Prostate gland (tissue), 2 donors: ENCODE measurements around the gene SULF2. TPM values are rescaled to one million over a fixed set of nuclear protein-coding genes. Genes with fewer than 3 reads are reported as not detected.

Source experiments
- DNase-seq: peaks from one replicate; pipeline ENCODE4 v3.0.0-alpha.2; 2019; ENCODE audit warnings: low spot score
- H3K27ac ChIP-seq, 2 donors: fragments of 200-600 bp; sonication (generic); 2 replicates each; pipeline ENCODE4 v1.5.1; 2017 to 2019
- H3K27me3 ChIP-seq: fragments of 200-600 bp; sonication (generic); replicated peaks from 2 replicates; pipeline ENCODE4 v1.5.1; 2019; ENCODE audit not compliant: insufficient read depth
- H3K36me3 ChIP-seq, 2 donors: fragments of 200-600 bp; sonication (generic); 1 replicate in 1 of 2; 2 replicates in 1 of 2; pipeline versions ENCODE4 v1.5.1 to v1.8.1; 2017 to 2019
- H3K4me1 ChIP-seq: fragments of 200-600 bp; sonication (generic); replicated peaks from 2 replicates; pipeline ENCODE4 v1.5.1; 2019
- H3K4me3 ChIP-seq, 2 donors: fragments of 200-600 bp; sonication (generic); 2 replicates each; pipeline ENCODE4 v1.5.1; 2017 to 2019
- H3K9me3 ChIP-seq: fragments of 200-600 bp; sonication (generic); 2 replicates; pipeline ENCODE4 v1.5.1; 2017
- CTCF ChIP-seq, 4 experiments: fragments of 200-600 bp in 2 of 4; fragments of 450-650 bp in 2 of 4; sonication (generic) in 2 of 4; IDR thresholded peaks; 1 replicate in 3 of 4; 2 replicates in 1 of 4; pipeline ENCODE4 v1.5.1; 2016 to 2019; ENCODE audit warnings: antibody characterized with exemption in 4 of 4, mild to moderate bottlenecking in 2 of 4, moderate library complexity in 2 of 4
- POLR2A ChIP-seq: fragments of 450-650 bp; IDR thresholded peaks from one replicate; pipeline ENCODE4 v1.6.1; 2016; ENCODE audit warnings: antibody characterized with exemption, mild to moderate bottlenecking
- POLR2AphosphoS5 ChIP-seq: sonication (generic); formaldehyde crosslinking; IDR thresholded peaks from one replicate; pipeline ENCODE4 v1.6.1; 2017; ENCODE audit warnings: antibody characterized with exemption
- WGBS: methylation state at CpG from one replicate; pipeline ENCODE4 v1.1.5; 2018; 5-methylcytosine and 5-hydroxymethylcytosine counted together
- intact Hi-C: fragments of 100-400 bp; cut with DNase I; formaldehyde crosslinking; loops from one replicate; pipeline ENCODE4 v1.14.2; 2022
- total RNA-seq, 2 donors: library from RNA; depleted of rRNA; stranded (reverse); fragments of >200 nt; gene quantifications; one replicate each; pipeline ENCODE4 v1.1.0, GENCODE V29; 2016

SULF2 gene
- total RNA-seq, 2 donors from 2014 or later: 43.6 to 82.0 TPM

DNA sequence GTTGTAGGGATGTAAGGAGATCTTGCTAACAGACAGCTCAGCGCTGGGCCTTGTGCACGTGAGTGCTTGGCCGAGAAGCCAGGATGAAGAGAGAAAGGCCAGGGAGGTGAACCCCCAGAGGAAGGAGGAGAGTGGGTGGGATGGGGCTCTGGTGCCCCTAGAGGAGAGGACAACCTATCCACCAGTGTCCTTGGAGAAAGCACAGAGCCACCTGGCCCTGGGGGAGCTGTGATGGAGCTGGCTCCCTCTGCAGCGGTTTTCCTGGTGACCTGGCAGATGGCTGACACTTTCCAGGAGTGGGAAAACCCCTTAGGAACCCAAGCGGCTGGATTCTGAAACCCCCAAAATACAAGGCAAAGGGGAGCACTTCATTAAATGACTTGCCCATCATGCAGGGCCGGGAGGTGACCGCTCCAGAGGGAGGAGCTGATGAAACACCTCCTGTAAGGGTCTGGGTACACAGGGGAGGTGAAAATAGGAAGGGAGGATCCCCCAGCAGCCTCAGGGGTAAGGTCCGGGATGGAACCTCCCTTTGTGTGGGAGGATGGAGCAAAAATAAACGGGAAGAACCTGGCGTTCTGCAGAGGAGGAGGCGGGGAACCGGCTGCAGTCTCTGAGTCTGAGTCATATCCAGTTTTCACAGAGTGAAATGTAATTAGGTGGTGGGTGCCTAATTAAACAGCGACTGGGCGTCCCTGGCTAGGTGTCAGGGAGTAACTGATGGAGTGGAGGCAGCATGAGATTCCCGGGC, 80.4 kb downstream of the SULF2 start:
- TF ChIP-seq POLR2A: no peak
- TF ChIP-seq CTCF (IDR thresholded peaks at IDR 0.05): no peak
- TF ChIP-seq POLR2AphosphoS5: no peak
- 53% methylated on average over 15 of the region's 15 CpGs for WGBS
- H3K4me1 ChIP-seq: no peaks in the 10 kb centered on the region
- no peak overlapping the region for H3K4me3 ChIP-seq
- intact Hi-C loops: no loop called here
- no peaks in the 10 kb centered on the region for H3K9me3 ChIP-seq
- H3K36me3 ChIP-seq: no peaks in the 10 kb centered on the region
- no peak for DNase-seq
- H3K27me3 ChIP-seq: no peaks in the 10 kb centered on the region
- no peak overlapping the region for H3K27ac ChIP-seq

- TF ChIP-seq CTCF (IDR thresholded peaks at IDR 0.05): no peak
- H3K4me3 ChIP-seq: no peak overlapping the region
- intact Hi-C loops: no loop called here
- H3K36me3 ChIP-seq: no peaks in the 10 kb centered on the region
- H3K4me1 ChIP-seq: no peaks in the 10 kb centered on the region
- H3K27me3 ChIP-seq: no peaks in the 10 kb centered on the region
- H3K9me3 ChIP-seq: no peaks in the 10 kb centered on the region
- no peak for DNase-seq
- WGBS: 73% methylated on average over 5 of the region's 5 CpGs
- H3K27ac ChIP-seq: no peak overlapping the region
Observed at GRCh38 chr20:47703748-47704147, 81.5 kb downstream of the SULF2 start.

GRCh38 chr20:47701612-47702011, 83.7 kb downstream of the SULF2 start:
- H3K4me1 ChIP-seq: no peaks in the 10 kb centered on the region
- DNase-seq: no peak
- no peaks in the 10 kb centered on the region for H3K27me3 ChIP-seq
- WGBS: 50% methylated on average over 15 of the region's 15 CpGs
- intact Hi-C loops: no loop called here
- no peaks in the 10 kb centered on the region for H3K9me3 ChIP-seq
- H3K36me3 ChIP-seq: no peaks in the 10 kb centered on the region
- no peak overlapping the region for H3K27ac ChIP-seq
- TF ChIP-seq CTCF (IDR thresholded peaks at IDR 0.05) (no peak), POLR2AphosphoS5 (peak; percentile 7)
- H3K4me3 ChIP-seq: no peak overlapping the region

- 85% methylated on average over 7 of the region's 7 CpGs for WGBS
Observed at GRCh38 chr20:47700327-47700726, 85.0 kb downstream of the SULF2 start.

More at GRCh38 chr20:47700327-47700726, 85.0 kb downstream of the SULF2 start:
- H3K27me3 ChIP-seq: no peaks in the 10 kb centered on the region
- TF ChIP-seq CTCF (IDR thresholded peaks at IDR 0.05) (no peak), POLR2A (no peak), POLR2AphosphoS5 (no peak)
- no peaks in the 10 kb centered on the region for H3K36me3 ChIP-seq
- no peaks in the 10 kb centered on the region for H3K4me1 ChIP-seq
- intact Hi-C loops: no loop called here
- no peak for DNase-seq
- no peak overlapping the region for H3K27ac ChIP-seq
- no peaks in the 10 kb centered on the region for H3K9me3 ChIP-seq
- H3K4me3 ChIP-seq: no peak overlapping the region
